Astrocyte (in vitro differentiated cells and primary cell): Measurements from ENCODE around the gene PRR35.

Experiments used
- CTCF ChIP-seq: IDR thresholded peaks from 2 replicates; pipeline ENCODE4 v1.5.1; 2011; ENCODE audit warnings: low read depth, mild to moderate bottlenecking, inconsistent platforms, low read length, moderate library complexity; ENCODE audit not compliant: insufficient read depth
- EZH2 ChIP-seq: IDR thresholded peaks from 2 replicates; pipeline ENCODE4 v1.6.1; 2012; ENCODE audit warnings: mild to moderate bottlenecking, low read length, inconsistent platforms; ENCODE audit not compliant: insufficient read depth

GRCh38 chr16:577796-578195 lies 17.6 kb downstream of the PRR35 start:
- no peak for TF ChIP-seq CTCF
- no peak for TF ChIP-seq EZH2
